IgD-negative memory B cell (primary cell): ENCODE data around the gene NIPBL. TPM values are rescaled to one million over a fixed set of nuclear protein-coding genes. Genes with fewer than 3 reads are reported as not detected.
"Not testable (repeated sequence)": the region's sequence is repeated elsewhere in the genome, so short reads cannot be mapped to it uniquely, and the experiment has no call there.

Experiments
- H3K27ac Mint-ChIP-seq, 3 donors: one replicate each; pipeline ENCODE4 v1.8.0; 2020 to 2022; ENCODE audit warnings: mild to moderate bottlenecking in 3 of 3, mixed read lengths in 3 of 3, moderate library complexity in 1 of 3
- H3K27me3 Mint-ChIP-seq: one replicate; pipeline ENCODE4 v1.8.0; 2021; ENCODE audit warnings: mixed read lengths
- H3K36me3 Mint-ChIP-seq: one replicate; pipeline ENCODE4 v1.8.0; 2020; ENCODE audit warnings: mild to moderate bottlenecking, mixed read lengths
- H3K4me1 Mint-ChIP-seq, 3 donors: one replicate each; pipeline ENCODE4 v1.8.0; 2020 to 2022; ENCODE audit warnings: mixed read lengths in 3 of 3, mild to moderate bottlenecking in 1 of 3
- H3K4me3 Mint-ChIP-seq, 4 donors: one replicate each; pipeline ENCODE4 v1.8.0; 2020 to 2022; ENCODE audit warnings: mild to moderate bottlenecking in 4 of 4, mixed read lengths in 4 of 4, moderate library complexity in 3 of 4
- H3K9me3 Mint-ChIP-seq, 3 donors: one replicate each; pipeline ENCODE4 v1.8.0; 2020 to 2021; ENCODE audit warnings: mixed read lengths in 3 of 3, mild to moderate bottlenecking in 1 of 3
- polyA plus RNA-seq: library from polyadenylated mRNA; unstranded; fragments of 300-500 nt; fragmentation: Illumina TruSeq; gene quantifications from one replicate; pipeline ENCODE4 v1.2.3, GENCODE V29; 2021

NIPBL gene
- polyA plus RNA-seq, 1 donor from 2014 or later = 20.2 TPM

DNA sequence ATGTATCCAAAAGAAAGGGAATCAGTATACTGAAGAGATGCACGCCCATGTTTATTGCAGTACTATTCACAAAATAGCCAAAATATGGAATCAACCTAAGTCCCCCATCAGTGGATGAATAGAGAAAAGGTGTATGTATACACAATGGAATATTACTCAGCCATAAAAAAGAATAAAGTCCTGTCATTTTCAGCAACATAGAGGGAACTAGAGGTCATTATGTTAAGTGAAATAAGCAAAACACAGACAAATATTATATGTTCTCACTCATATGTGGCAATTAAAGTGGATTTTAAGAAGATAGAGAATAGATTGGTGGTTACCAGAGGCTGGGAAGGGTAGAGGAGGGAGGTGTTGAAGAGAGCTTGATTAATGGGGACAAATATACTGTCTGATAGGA, 88.6 kb downstream of the NIPBL start:
- H3K9me3 Mint-ChIP-seq = peaks cover 0 to 5% (median 0%) of the 10 kb centered on the region in 3 donors
- no peaks in the 10 kb centered on the region for H3K27me3 Mint-ChIP-seq
- H3K36me3 Mint-ChIP-seq = peaks cover 10% of the 10 kb centered on the region
- no peaks in the 10 kb centered on the region for H3K4me1 Mint-ChIP-seq
- H3K4me3 Mint-ChIP-seq = no peak overlapping the region
- no peak overlapping the region for H3K27ac Mint-ChIP-seq

DNA sequence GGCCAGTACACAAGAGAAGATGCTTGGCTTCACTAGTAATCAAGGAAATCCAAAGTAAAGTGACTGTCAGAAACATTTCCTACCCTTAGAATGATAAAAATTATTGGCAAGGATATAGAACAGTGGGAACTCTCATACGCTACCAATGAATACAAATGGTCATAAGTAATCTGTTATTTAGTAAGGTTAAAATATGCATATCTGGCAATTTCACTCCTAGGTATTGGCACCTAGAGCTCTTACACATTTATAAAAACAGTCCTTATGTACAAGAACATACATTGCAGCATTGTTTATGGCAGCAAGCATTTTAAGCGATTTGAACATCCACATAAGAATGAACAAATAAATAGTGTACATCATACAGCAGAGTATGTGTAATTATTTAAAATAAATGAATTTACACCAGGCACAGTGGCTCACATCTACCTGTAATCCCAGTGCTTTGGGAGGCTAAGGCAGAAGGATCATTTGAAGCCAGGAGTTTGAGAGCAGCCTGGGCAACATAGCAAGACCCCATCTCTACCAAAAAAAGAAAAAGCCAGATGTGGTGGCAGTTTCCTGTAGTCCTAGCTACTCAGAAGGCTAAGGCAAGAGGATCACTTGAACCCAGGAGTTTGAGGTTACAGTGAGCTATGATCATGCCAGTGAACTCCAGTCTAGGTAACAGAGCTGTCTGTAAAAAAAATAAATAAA, 93.3 kb downstream of the NIPBL start:
- H3K9me3 Mint-ChIP-seq = peaks cover 0 to 2% (median 0%) of the 10 kb centered on the region in 3 donors
- peaks cover 11% of the 10 kb centered on the region for H3K36me3 Mint-ChIP-seq
- no peak overlapping the region for H3K4me3 Mint-ChIP-seq
- no peaks in the 10 kb centered on the region for H3K4me1 Mint-ChIP-seq
- no peak overlapping the region for H3K27ac Mint-ChIP-seq
- H3K27me3 Mint-ChIP-seq = no peaks in the 10 kb centered on the region

DNA sequence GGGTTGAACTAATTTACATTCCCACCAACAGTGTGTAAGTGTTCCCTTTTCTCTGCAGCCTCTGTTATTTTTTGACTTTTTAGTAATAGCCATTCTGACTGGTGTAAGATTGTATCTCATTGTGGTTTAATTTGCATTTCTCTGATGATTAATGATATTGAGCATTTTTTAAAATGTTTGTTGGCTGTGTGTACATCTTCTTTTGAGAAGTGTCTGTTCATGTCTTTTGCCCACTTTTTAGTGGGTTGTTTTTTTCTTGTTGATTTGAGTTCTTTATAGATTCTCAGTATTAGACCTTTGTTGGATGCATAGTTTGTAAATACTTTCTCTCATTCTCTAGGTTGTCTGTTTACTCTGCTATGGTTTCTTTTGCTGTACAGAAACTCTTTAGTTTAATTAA, 101.6 kb downstream of the NIPBL start:
- Mint-ChIP-seq H3K36me3 (peaks cover 23% of the 10 kb centered on the region), H3K27ac (peak overlapping the region in 1 of 3 donors; percentile 82), H3K4me3 (no peak overlapping the region), H3K4me1 (peaks cover 4 to 12% (median 10%) of the 10 kb centered on the region in 3 donors), H3K27me3 (no peaks in the 10 kb centered on the region), H3K9me3 (peaks cover 0 to 8% (median 4%) of the 10 kb centered on the region in 3 donors)

DNA sequence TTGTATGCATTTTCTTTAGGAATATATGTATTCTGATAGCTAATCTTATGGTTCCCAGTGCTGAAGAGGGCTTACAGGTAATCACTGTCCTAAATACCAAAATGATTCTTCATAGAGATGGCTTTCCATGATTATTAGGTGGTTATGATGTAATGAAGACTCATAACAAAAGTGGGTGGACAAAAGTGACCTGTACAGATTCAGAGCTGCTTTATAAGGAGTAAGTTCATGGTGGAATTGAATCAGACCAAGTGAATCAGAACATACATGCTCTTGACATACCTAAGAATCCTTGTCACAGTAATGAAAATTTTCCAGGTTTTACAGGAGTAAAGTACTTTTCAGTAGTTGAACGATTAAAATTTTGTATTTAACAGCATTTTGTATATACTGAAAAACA, 105.6 kb downstream of the NIPBL start:
- Mint-ChIP-seq H3K9me3 (peaks cover 0 to 8% (median 4%) of the 10 kb centered on the region in 3 donors), H3K4me3 (no peak overlapping the region), H3K27me3 (no peaks in the 10 kb centered on the region), H3K4me1 (peaks cover 7 to 10% (median 8%) of the 10 kb centered on the region in 3 donors), H3K36me3 (peaks cover 16% of the 10 kb centered on the region), H3K27ac (no peak overlapping the region)

DNA sequence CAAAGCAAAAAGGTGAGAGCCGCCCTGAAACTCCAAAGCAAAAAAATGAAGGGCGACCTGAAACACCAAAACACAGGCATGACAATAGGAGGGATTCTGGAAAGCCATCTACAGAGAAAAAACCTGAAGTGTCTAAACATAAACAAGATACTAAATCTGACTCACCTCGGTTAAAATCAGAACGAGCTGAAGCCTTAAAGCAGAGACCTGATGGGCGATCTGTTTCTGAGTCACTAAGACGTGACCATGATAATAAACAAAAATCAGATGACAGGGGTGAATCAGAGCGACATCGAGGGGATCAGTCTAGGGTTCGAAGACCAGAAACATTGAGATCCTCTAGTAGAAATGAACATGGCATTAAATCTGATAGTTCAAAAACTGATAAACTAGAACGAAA, 108.8 kb downstream of the NIPBL start:
- H3K4me1 Mint-ChIP-seq = peaks cover 0 to 9% (median 5%) of the 10 kb centered on the region in 3 donors
- no peak overlapping the region for H3K27ac Mint-ChIP-seq
- H3K9me3 Mint-ChIP-seq = no peaks in the 10 kb centered on the region
- no peaks in the 10 kb centered on the region for H3K36me3 Mint-ChIP-seq
- no peaks in the 10 kb centered on the region for H3K27me3 Mint-ChIP-seq
- H3K4me3 Mint-ChIP-seq = no peak overlapping the region

DNA sequence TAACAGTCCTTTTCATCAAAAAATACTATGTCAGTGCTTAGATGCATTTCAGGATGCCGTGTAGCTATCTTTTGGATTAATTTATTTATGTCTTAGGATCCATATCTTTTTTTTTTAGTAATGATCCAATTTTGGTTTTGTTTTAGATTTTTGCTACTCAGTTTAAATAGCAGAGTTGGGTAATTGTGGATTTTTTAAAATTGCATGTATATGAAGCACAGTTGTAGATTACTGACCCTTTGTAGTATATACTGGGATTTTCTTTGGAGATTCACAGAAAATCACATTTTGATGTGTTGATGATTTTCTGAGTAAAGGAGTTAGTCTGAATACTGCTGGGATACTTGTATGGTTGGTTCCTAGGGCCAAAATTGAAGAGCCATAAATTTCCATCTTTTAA, 111.8 kb downstream of the NIPBL start:
- peaks cover 2% of the 10 kb centered on the region for H3K36me3 Mint-ChIP-seq
- no peaks in the 10 kb centered on the region for H3K27me3 Mint-ChIP-seq
- H3K27ac Mint-ChIP-seq = no peak overlapping the region
- H3K9me3 Mint-ChIP-seq = no peaks in the 10 kb centered on the region
- peaks cover 0 to 6% (median 5%) of the 10 kb centered on the region in 3 donors for H3K4me1 Mint-ChIP-seq
- no peak overlapping the region for H3K4me3 Mint-ChIP-seq

DNA sequence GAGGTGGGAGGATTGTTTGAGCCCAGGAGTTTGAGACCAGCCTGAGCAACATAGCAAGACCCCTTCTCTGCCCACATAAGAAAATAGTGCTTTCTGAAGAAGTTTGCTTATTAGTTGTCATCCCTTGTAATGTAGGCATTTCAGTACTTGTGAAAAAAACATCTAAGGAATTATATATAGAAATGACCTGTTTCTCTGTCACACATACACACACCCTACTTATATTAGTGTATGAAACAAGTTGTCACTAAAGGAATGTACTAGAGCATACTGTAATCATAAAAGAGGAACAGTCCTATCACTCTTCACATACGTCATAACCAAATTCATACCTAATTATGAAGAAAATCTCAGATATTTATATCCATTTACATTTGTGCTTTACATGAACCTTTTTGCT, 122.0 kb downstream of the NIPBL start:
- Mint-ChIP-seq H3K4me3 (no peak overlapping the region), H3K9me3 (no peaks in the 10 kb centered on the region), H3K27ac (peak overlapping the region in 1 of 3 donors; percentile 31), H3K4me1 (peaks cover 0 to 1% (median 0%) of the 10 kb centered on the region in 3 donors), H3K36me3 (peaks cover 18% of the 10 kb centered on the region), H3K27me3 (no peaks in the 10 kb centered on the region)

DNA sequence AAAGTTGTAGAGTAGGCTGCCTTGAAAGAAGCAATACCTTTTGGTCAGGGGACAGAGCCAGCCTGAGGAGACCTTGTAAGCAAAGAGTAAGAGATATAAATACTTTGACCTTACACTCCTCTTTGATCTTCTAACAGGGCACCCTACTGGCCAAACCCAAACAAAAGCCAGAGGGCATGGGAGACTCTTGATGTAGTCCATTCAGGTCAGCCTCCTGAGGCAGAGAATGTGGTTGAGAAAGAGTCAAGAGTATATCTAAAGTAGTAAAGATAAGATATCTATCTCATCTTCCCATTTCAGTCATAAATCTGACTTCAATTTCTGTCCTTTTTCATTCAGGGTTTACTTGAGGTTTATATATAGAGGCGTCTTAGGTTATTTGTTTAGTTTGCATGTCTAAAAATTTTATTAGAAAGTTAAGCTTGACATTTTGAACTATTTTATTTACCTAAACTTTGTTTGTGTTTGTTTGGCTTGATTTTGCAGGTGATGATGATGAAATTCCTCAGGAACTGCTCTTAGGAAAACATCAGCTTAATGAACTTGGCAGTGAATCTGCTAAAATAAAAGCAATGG, 125.7 kb downstream of the NIPBL start:
- Mint-ChIP-seq H3K9me3 (no peaks in the 10 kb centered on the region), H3K4me3 (no peak overlapping the region), H3K4me1 (peaks cover 0 to 1% (median 0%) of the 10 kb centered on the region in 3 donors), H3K27me3 (no peaks in the 10 kb centered on the region), H3K36me3 (peaks cover 13% of the 10 kb centered on the region), H3K27ac (no peak overlapping the region)

DNA sequence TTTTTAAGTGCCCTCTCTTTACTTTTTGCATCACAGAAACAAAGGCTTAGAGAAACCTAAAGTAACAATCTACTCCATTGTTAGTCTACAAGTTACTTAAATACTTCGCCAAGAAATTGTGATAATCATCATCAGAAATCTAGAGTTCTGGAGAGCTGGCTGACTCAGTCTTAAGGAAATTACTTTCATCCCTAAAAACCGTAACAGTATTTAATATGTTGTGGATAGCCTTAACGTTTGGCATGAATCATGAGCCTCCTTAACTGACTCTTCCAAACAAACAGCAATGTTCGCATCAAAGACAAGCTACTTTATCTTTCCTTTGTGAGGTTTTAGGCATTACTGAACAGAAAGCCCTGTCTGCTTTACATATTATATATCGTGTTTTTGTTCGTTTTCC, 128.7 kb downstream of the NIPBL start:
- H3K9me3 Mint-ChIP-seq = no peaks in the 10 kb centered on the region

DNA sequence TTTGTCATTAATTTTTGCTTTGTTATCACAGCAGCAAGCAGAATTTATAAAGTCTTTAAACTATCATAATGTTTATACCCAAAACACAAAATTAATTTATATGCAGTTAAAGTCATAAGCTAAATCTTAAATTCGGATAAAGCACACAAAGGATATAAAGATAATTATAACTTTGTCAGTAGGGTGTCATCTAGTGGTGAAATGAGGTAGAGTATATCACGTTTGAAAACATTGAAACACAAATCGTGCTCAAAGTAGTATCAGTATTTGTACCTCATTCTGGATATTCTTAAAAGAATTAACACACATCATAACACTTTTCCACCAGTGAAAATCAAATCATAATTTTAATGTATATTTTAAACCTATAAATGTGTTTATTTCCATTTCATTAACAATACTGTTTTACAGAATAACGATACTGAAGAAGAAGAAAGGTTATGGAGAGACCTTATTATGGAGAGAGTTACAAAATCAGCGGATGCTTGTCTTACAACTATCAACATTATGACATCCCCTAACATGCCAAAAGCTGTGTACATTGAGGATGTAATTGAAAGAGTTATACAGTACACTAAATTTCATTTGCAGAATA, 129.5 kb downstream of the NIPBL start:
- Mint-ChIP-seq H3K9me3 (no peaks in the 10 kb centered on the region), H3K27me3 (no peaks in the 10 kb centered on the region), H3K4me1 (no peaks in the 10 kb centered on the region), H3K27ac (peak overlapping the region in 1 of 3 donors; percentile 13), H3K4me3 (no peak overlapping the region), H3K36me3 (peaks cover 6% of the 10 kb centered on the region)

More for the DNA sequence above, 128.7 kb downstream of the NIPBL start:
- Mint-ChIP-seq H3K4me3 (no peak overlapping the region), H3K36me3 (peaks cover 7% of the 10 kb centered on the region), H3K27me3 (no peaks in the 10 kb centered on the region), H3K4me1 (no peaks in the 10 kb centered on the region), H3K27ac (no peak overlapping the region)

DNA sequence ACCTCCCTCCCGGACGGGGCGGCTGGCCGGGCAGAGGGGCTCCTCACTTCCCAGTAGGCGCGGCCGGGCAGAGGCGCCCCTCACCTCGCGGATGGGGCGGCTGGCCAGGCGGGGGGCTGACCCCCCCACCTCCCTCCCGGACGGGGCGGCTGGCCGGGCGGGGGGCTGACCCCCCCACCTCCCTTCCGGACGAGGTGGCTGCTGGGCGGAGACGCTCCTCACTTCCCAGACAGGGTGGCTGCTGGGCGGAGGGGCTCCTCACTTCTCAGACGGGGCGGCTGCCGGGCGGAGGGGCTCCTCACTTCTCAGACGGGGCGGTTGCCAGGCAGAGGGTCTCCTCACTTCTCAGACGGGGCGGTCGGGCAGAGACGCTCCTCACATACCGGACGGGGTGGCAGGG, 136.6 kb downstream of the NIPBL start:
- not testable (repeated sequence) for H3K9me3 Mint-ChIP-seq, H3K27ac Mint-ChIP-seq, H3K36me3 Mint-ChIP-seq, H3K27me3 Mint-ChIP-seq, H3K4me3 Mint-ChIP-seq, H3K4me1 Mint-ChIP-seq

DNA sequence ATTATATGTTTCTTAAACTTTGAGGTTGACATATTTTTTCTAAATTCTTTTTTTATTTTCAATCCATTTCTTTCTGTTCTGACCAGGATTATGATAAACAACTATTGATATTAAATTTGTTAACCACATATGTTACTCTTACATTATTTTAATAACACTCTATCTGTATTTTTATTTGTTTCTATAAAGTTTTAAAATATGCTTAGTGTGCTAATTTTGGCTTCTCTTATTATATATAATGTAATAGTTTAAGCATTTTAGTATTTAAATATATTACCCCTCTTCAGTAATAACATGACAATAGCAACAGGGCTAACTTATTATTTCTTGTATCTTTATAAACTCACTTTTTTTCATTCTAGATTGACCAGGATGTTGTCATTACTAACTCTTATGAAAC, 137.8 kb downstream of the NIPBL start:
- no peaks in the 10 kb centered on the region for H3K4me1 Mint-ChIP-seq
- H3K27ac Mint-ChIP-seq = no peak overlapping the region
- H3K4me3 Mint-ChIP-seq = no peak overlapping the region
- no peaks in the 10 kb centered on the region for H3K27me3 Mint-ChIP-seq
- H3K9me3 Mint-ChIP-seq = no peaks in the 10 kb centered on the region
- H3K36me3 Mint-ChIP-seq = peaks cover 3% of the 10 kb centered on the region

DNA sequence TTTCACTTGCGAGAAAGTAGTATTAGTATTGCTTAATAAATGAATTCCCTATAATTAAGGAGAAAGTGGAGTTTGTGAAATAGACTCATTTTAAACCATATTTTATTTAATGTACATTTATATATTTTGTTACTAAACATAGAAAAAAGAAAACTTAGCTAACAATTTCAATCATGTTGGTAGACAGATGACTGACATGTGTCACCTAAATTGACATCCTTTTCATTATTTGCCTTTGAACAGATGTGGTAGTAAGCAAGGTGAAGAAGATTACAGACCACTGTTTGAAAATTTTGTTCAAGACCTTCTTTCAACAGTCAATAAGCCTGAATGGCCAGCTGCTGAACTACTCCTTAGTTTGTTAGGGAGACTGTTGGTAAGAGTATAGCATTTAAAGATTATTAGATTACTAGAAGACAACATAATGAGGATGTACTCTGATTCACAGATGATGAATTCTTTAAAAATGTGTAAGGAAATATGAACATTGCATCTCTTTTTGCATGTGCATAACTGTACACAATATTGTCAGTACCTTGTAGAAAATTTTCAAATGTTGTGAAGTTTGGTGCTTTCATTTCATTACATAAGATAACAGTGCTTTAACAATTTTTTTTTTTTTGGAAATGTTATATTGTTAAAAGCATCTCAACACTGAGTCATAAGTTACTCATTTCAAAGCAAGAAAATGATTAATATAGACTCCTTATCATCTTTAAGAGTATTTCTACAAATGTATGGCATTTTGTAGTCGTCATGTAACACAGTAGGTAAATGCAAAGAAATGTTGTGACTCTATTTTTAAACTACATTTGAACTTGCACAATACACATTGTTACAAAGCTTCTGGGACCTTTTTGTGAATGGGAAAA, 139.5 kb downstream of the NIPBL start:
- Mint-ChIP-seq H3K27me3 (no peaks in the 10 kb centered on the region), H3K36me3 (peaks cover 8% of the 10 kb centered on the region), H3K4me1 (no peaks in the 10 kb centered on the region), H3K27ac (no peak overlapping the region), H3K4me3 (no peak overlapping the region), H3K9me3 (no peaks in the 10 kb centered on the region)

DNA sequence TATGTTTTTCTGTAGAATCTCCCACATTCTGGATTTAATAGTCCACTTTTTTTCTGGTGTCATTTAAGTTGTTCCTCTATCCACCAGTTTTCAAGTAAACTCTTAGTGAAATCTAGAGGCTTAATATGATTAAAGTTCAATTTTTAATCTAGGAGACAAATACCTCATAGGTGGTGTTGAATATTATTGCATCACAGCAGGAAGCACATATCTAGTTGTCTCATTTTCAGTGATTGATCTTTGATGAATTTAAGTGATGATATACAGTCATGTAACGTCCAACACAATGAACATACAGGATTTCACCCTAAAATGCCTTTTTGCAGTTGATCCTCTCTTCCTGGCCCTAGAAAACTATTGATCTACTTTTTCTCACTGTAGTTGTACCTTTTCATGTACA, 152.3 kb downstream of the NIPBL start:
- H3K36me3 Mint-ChIP-seq = peaks cover 6% of the 10 kb centered on the region
- H3K27ac Mint-ChIP-seq = no peak overlapping the region
- H3K9me3 Mint-ChIP-seq = no peaks in the 10 kb centered on the region

DNA sequence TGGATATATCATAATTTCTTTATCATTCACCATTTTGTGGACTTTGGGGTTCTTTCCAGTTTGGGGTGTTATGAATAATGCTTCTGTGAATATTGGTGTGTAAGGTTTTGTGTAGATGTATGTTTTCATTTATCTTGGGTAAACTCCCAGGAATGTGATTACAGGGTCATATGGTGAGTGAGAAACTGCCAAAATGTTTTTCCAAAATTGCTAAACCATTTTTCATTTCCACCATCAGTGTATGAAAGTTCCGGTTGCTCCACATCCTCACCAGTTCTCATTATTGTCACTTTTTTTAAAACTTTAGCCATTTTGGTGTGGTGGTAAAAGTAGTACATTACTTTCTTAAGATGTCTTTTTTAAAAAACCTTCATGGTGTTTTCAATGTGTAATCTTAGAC, 152.9 kb downstream of the NIPBL start:
- Mint-ChIP-seq H3K36me3 (peaks cover 9% of the 10 kb centered on the region), H3K27me3 (no peaks in the 10 kb centered on the region), H3K4me1 (no peaks in the 10 kb centered on the region), H3K4me3 (no peak overlapping the region), H3K27ac (no peak overlapping the region), H3K9me3 (no peaks in the 10 kb centered on the region)

More for the DNA sequence above, 152.3 kb downstream of the NIPBL start:
- Mint-ChIP-seq H3K27me3 (no peaks in the 10 kb centered on the region), H3K4me3 (no peak overlapping the region), H3K4me1 (no peaks in the 10 kb centered on the region)
